ENCODE measurements around the gene ATXN1.

The ATXN1 gene

GRCh38 chr6:16761471-16762267, 409 bp upstream of the ATXN1 start:
- DNase-seq, result peak; percentile 80 to 84

GRCh38 chr6:16759646-16760515, 1.4 kb downstream of the ATXN1 start:
- DNase-seq, result peak; percentile 71 to 78

DNA sequence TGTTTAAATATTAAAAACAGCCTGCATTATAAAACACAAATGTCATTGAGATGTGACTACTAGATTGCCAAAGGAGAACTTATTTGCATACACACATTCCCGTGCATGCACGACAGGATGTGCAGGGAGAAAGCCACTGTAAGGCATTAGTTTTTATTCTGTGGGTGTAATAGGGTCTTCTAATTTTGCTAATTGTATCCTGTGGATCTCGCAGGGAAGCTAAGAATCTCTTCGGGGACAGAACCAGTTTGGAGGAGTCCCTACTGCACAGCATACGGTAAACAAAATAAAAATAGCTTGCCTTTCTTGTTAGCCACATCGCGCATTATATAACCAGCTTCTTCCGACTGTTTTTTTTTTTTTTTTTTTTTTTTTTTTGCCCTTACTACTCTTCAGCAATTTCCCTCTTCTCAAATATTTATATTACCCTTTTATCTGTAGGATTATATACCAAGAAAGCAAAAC, 2.0 kb downstream of the ATXN1 start:
- peak in 1 of 2 donors; percentile 14 for DNase-seq

DNA sequence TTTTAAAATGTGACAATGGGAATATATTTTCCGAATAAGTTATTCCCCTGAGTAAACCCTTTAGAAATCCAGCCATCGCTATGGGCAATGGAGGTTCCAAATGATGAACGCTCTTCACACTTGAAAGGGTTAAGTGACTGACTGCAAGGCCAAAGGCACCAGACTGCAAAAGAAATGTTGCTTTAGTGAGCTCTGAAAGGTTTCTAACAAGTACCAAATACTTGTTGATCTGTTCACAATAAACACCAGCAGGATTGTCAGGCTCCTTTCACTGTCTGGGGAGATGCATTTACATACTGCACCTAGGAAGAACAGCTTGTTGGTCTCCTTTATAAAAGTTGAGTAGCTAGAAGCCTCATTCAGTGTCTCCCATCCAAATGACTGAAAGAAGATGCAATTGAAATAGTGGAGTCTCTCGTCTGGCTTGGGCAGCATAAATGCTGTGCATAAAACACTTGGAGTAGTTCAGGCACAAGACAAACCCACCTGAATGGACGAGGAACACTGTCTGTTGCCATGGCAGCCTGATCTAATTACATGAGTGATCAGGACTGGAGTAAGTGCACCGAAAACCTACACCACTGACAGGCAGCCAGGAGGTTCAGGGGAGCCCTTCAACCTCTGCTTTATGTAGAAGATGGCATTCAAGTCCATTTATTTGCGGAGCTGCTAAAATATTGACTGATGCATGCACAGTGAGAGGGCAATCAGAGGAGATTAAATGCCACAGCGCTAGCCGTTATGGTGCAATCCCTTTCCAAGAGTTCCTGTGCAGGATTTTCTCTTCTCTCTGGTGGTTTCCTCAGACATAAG, 2.9 kb downstream of the ATXN1 start:
- DNase-seq, result peak in 1 of 2 donors; percentile 9

- DNase-seq, result no peak
These were observed 3.9 kb downstream of the ATXN1 start for GRCh38 chr6:16757332-16757731.

GRCh38 chr6:16756660-16757255, 4.5 kb downstream of the ATXN1 start:
- no peak for DNase-seq

GRCh38 chr6:16755544-16755943, 5.7 kb downstream of the ATXN1 start:
- no peak for DNase-seq

GRCh38 chr6:16754876-16755275, 6.4 kb downstream of the ATXN1 start:
- DNase-seq, result no peak

DNA sequence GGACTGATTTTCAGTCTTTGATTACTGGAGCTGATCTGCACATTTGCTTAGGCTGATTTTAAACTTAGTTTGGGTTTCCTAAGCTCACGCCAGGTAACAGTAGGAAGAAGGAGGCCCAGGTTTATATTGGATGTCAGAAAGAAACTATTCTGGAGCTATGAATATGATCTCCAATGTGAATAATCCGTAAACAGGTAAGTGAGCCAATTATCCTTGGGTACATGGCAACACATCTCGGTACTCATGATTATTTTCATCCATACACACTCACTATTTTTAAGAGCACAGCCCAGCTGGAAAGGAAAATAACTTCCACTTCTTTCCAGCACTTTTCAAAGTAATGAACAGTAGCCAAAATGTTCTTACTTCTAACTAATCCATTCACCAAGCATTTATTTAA, 7.0 kb downstream of the ATXN1 start:
- DNase-seq, result no peak

DNA sequence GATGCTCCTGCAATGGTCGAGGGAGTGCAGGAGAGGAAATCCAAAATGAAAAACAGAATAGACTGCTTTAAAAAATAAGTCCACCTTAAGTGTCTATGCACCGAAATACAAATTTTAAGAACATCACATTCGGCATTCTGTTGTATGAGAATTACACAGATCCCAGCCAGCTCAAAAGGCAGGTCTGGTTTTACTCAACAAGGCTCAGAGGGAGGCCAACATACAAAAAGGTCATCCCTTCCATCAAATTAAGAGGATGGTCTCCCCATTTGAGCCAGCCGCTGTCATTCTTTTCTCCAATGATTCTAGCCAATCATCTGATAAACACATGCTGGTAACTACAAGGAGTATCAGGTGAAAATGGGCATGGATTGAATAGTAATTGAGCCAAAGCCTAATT, 7.9 kb downstream of the ATXN1 start:
- DNase-seq, result no peak

GRCh38 chr6:16752206-16752866, 8.9 kb downstream of the ATXN1 start:
- DNase-seq, result no peak

- DNase-seq, result no peak
These were observed 9.9 kb downstream of the ATXN1 start for GRCh38 chr6:16751251-16751946.

GRCh38 chr6:16750566-16750965, 10.7 kb downstream of the ATXN1 start:
- DNase-seq, result no peak

- no peak for DNase-seq
These were observed 11.5 kb downstream of the ATXN1 start for GRCh38 chr6:16749516-16750485.

- no peak for DNase-seq
These were observed 13.3 kb downstream of the ATXN1 start for GRCh38 chr6:16748025-16748319.

DNA sequence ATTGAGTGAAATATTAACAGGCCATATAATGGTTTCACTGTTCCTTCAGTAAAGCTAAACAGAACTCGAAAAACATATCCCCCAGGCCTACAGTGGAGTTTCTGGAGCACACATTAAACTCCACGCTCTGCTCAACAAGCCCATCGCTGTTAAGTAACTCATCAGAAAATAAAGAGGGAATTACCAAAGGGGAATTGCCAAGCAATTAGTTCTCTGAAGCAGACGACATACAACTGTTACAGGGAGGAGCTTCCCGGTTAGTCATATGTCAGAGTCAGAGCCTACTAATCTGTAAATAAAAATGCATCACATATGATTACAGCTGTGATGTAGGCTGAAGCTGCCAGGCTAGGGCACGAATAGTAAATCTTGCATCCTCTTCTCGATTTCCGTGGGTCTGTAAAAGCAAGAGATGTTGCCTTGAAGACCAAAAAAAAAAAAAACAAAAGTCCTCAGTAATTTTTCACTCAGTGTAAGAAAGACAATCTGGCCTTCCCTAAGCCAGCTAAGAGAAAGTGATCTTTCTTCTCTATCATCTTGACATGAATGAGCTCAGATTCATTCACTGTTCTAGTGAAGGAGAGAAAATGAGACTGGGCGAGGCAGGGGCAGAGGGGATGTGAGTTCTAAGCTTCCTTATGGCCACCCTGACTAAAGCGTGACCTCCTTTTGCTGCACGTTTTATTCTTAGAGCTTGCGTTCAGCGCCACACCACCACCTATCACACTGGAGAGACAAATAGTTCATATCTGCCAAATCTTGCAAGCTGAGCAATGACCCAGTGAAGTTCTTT, 13.8 kb downstream of the ATXN1 start:
- DNase-seq, result no peak

- no peak for DNase-seq
These were observed 14.4 kb downstream of the ATXN1 start for GRCh38 chr6:16746812-16747211.

DNA sequence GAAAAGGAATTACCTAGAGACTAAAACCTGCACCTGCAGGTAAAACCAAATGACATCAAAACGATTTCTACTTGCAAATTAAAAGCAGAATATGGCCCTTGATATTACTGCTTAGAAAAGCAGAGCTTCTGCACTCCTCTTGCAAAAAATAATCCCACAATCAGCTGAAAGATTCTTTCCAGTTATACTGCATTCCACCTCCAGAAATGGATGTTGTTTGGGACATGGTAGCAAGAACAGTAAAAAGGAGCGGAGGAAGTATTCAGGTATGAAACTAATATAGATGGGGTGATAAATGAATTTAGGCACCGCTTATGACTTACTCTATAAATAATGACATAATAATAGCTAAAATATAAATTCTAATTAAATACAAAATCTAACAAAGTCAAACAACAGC, 14.9 kb downstream of the ATXN1 start:
- no peak for DNase-seq

- no peak for DNase-seq
These were observed 17.5 kb downstream of the ATXN1 start for GRCh38 chr6:16743664-16744210.
